ENCODE data around the gene TTLL8. TPM values are rescaled to one million over a fixed set of nuclear protein-coding genes. Genes with fewer than 3 reads are reported as not detected.
A peak's percentile ranks its signal among the peaks of the same experiment; 100 is the strongest.
"Not testable (repeated sequence)": the region's sequence is repeated elsewhere in the genome, so short reads cannot be mapped to it uniquely, and the experiment has no call there.

The TTLL8 gene
- total RNA-seq, 1 donor from 2014 or later = not detected

- Mint-ChIP-seq H3K4me3 (ENCODE audit: low read depth) (no peak overlapping the region), H3K27ac (no peak overlapping the region), H3K27me3 (ENCODE audit: low read depth) (peaks cover 11% of the 10 kb centered on the region), H3K4me1 (ENCODE audit: low read depth) (peaks cover 9% of the 10 kb centered on the region), H3K9me3 (peaks cover 9% of the 10 kb centered on the region), H3K36me3 (ENCODE audit: low read depth) (peaks cover 13% of the 10 kb centered on the region)
- DNase-seq (ENCODE audit: low spot score) = no peak
- intact Hi-C loops (cut with micrococcal nuclease) = no loop called here
These were observed 30.0 kb upstream of the TTLL8 start for GRCh38 chr22:50088096-50088495.

- Mint-ChIP-seq H3K4me3 (ENCODE audit: low read depth) (no peak overlapping the region), H3K4me1 (ENCODE audit: low read depth) (peaks cover 9% of the 10 kb centered on the region), H3K27ac (no peak overlapping the region), H3K36me3 (ENCODE audit: low read depth) (peaks cover 13% of the 10 kb centered on the region), H3K9me3 (peaks cover 9% of the 10 kb centered on the region), H3K27me3 (ENCODE audit: low read depth) (peaks cover 11% of the 10 kb centered on the region)
- intact Hi-C loops (cut with micrococcal nuclease) = no loop called here
- DNase-seq (ENCODE audit: low spot score) = no peak
These were observed 29.5 kb upstream of the TTLL8 start for GRCh38 chr22:50087646-50088045.

GRCh38 chr22:50086975-50087374 is 28.9 kb upstream of the TTLL8 start:
- H3K4me1 Mint-ChIP-seq (ENCODE audit: low read depth); H3K4me3 Mint-ChIP-seq (ENCODE audit: low read depth); H3K27ac Mint-ChIP-seq; DNase-seq (ENCODE audit: low spot score); H3K9me3 Mint-ChIP-seq; intact Hi-C loops (cut with micrococcal nuclease): not testable (repeated sequence)
- Mint-ChIP-seq H3K36me3 (ENCODE audit: low read depth) (peaks cover 13% of the 10 kb centered on the region), H3K27me3 (ENCODE audit: low read depth) (peaks cover 11% of the 10 kb centered on the region)

GRCh38 chr22:50086526-50086925 is 28.4 kb upstream of the TTLL8 start:
- peaks cover 9% of the 10 kb centered on the region for H3K9me3 Mint-ChIP-seq
- peaks cover 9% of the 10 kb centered on the region for H3K4me1 Mint-ChIP-seq (ENCODE audit: low read depth)
- peaks cover 13% of the 10 kb centered on the region for H3K36me3 Mint-ChIP-seq (ENCODE audit: low read depth)
- H3K27me3 Mint-ChIP-seq (ENCODE audit: low read depth) = peaks cover 11% of the 10 kb centered on the region
- intact Hi-C loops (cut with micrococcal nuclease) = no loop called here
- H3K27ac Mint-ChIP-seq = no peak overlapping the region
- DNase-seq (ENCODE audit: low spot score) = no peak
- no peak overlapping the region for H3K4me3 Mint-ChIP-seq (ENCODE audit: low read depth)

GRCh38 chr22:50085211-50085972 is 27.3 kb upstream of the TTLL8 start, which contains the start of gene MLC1:
Gene MLC1 (minus strand): TSS chr22:50085426. CDS start chr22:50084902, 524 bp downstream.
- no peak for DNase-seq (ENCODE audit: low spot score)
- Mint-ChIP-seq H3K4me1 (ENCODE audit: low read depth) (peaks cover 9% of the 10 kb centered on the region), H3K4me3 (ENCODE audit: low read depth) (peak within 1 kb of the TSS; percentile 65), H3K36me3 (ENCODE audit: low read depth) (peaks cover 13% of the 10 kb centered on the region), H3K27me3 (ENCODE audit: low read depth) (peaks cover 11% of the 10 kb centered on the region), H3K9me3 (peaks cover 6% of the 10 kb centered on the region), H3K27ac (no peak within 1 kb of the TSS)
- intact Hi-C loops (cut with micrococcal nuclease) = no loop called here

GRCh38 chr22:50084614-50085021 is 26.5 kb upstream of the TTLL8 start:
- H3K36me3 Mint-ChIP-seq (ENCODE audit: low read depth) = peaks cover 13% of the 10 kb centered on the region

GRCh38 chr22:50084080-50084477 is 26.0 kb upstream of the TTLL8 start:
- H3K4me3 Mint-ChIP-seq (ENCODE audit: low read depth) = no peak overlapping the region
- no peak for DNase-seq (ENCODE audit: low spot score)
- intact Hi-C loops (cut with micrococcal nuclease) = no loop called here
- peaks cover 13% of the 10 kb centered on the region for H3K36me3 Mint-ChIP-seq (ENCODE audit: low read depth)
- peaks cover 11% of the 10 kb centered on the region for H3K27me3 Mint-ChIP-seq (ENCODE audit: low read depth)
- peaks cover 4% of the 10 kb centered on the region for H3K9me3 Mint-ChIP-seq
- peaks cover 9% of the 10 kb centered on the region for H3K4me1 Mint-ChIP-seq (ENCODE audit: low read depth)
- no peak overlapping the region for H3K27ac Mint-ChIP-seq

More at GRCh38 chr22:50084614-50085021, 26.5 kb upstream of the TTLL8 start:
- no peak overlapping the region for H3K27ac Mint-ChIP-seq
- intact Hi-C loops (cut with micrococcal nuclease) = no loop called here
- H3K27me3 Mint-ChIP-seq (ENCODE audit: low read depth) = peaks cover 11% of the 10 kb centered on the region
- H3K4me1 Mint-ChIP-seq (ENCODE audit: low read depth) = peaks cover 9% of the 10 kb centered on the region
- DNase-seq (ENCODE audit: low spot score) = no peak
- H3K4me3 Mint-ChIP-seq (ENCODE audit: low read depth) = no peak overlapping the region
- peaks cover 4% of the 10 kb centered on the region for H3K9me3 Mint-ChIP-seq

GRCh38 chr22:50083462-50084079 is 25.5 kb upstream of the TTLL8 start:
- no peak for DNase-seq (ENCODE audit: low spot score)
- Mint-ChIP-seq H3K27me3 (ENCODE audit: low read depth) (peaks cover 11% of the 10 kb centered on the region), H3K9me3 (peaks cover 4% of the 10 kb centered on the region), H3K27ac (no peak overlapping the region), H3K4me3 (ENCODE audit: low read depth) (no peak overlapping the region), H3K4me1 (ENCODE audit: low read depth) (peaks cover 9% of the 10 kb centered on the region), H3K36me3 (ENCODE audit: low read depth) (peaks cover 13% of the 10 kb centered on the region)
- intact Hi-C loops (cut with micrococcal nuclease) = no loop called here

- H3K27me3 Mint-ChIP-seq (ENCODE audit: low read depth) = peaks cover 11% of the 10 kb centered on the region
- no peak overlapping the region for H3K27ac Mint-ChIP-seq
- peaks cover 13% of the 10 kb centered on the region for H3K36me3 Mint-ChIP-seq (ENCODE audit: low read depth)
- no peak overlapping the region for H3K4me3 Mint-ChIP-seq (ENCODE audit: low read depth)
- peaks cover 4% of the 10 kb centered on the region for H3K9me3 Mint-ChIP-seq
- intact Hi-C loops (cut with micrococcal nuclease) = no loop called here
- H3K4me1 Mint-ChIP-seq (ENCODE audit: low read depth) = peaks cover 9% of the 10 kb centered on the region
- DNase-seq (ENCODE audit: low spot score) = no peak
These were observed 24.9 kb upstream of the TTLL8 start for GRCh38 chr22:50082961-50083461.

GRCh38 chr22:50082197-50082715 is 24.2 kb upstream of the TTLL8 start:
- intact Hi-C loops (cut with micrococcal nuclease) = no loop called here
- H3K27ac Mint-ChIP-seq = no peak overlapping the region
- H3K9me3 Mint-ChIP-seq = peaks cover 4% of the 10 kb centered on the region
- peaks cover 9% of the 10 kb centered on the region for H3K4me1 Mint-ChIP-seq (ENCODE audit: low read depth)
- H3K4me3 Mint-ChIP-seq (ENCODE audit: low read depth) = no peak overlapping the region
- DNase-seq (ENCODE audit: low spot score) = no peak
- H3K27me3 Mint-ChIP-seq (ENCODE audit: low read depth) = peaks cover 11% of the 10 kb centered on the region
- H3K36me3 Mint-ChIP-seq (ENCODE audit: low read depth) = peaks cover 11% of the 10 kb centered on the region

- Mint-ChIP-seq H3K36me3 (ENCODE audit: low read depth) (peaks cover 4% of the 10 kb centered on the region), H3K27ac (no peak overlapping the region), H3K4me3 (ENCODE audit: low read depth) (no peak overlapping the region), H3K27me3 (ENCODE audit: low read depth) (peaks cover 10% of the 10 kb centered on the region), H3K9me3 (peaks cover 4% of the 10 kb centered on the region), H3K4me1 (ENCODE audit: low read depth) (peaks cover 9% of the 10 kb centered on the region)
- intact Hi-C loops (cut with micrococcal nuclease) = no loop called here
- DNase-seq (ENCODE audit: low spot score) = no peak
These were observed 23.5 kb upstream of the TTLL8 start for GRCh38 chr22:50081426-50082196.

GRCh38 chr22:50080077-50080465 is 22.0 kb upstream of the TTLL8 start:
- DNase-seq (ENCODE audit: low spot score) = no peak
- peaks cover 2% of the 10 kb centered on the region for H3K4me1 Mint-ChIP-seq (ENCODE audit: low read depth)
- intact Hi-C loops (cut with micrococcal nuclease) = no loop called here
- H3K36me3 Mint-ChIP-seq (ENCODE audit: low read depth) = peaks cover under 1% of the 10 kb centered on the region
- no peak overlapping the region for H3K27ac Mint-ChIP-seq
- H3K27me3 Mint-ChIP-seq (ENCODE audit: low read depth) = peaks cover 5% of the 10 kb centered on the region
- no peak overlapping the region for H3K4me3 Mint-ChIP-seq (ENCODE audit: low read depth)
- peaks cover under 1% of the 10 kb centered on the region for H3K9me3 Mint-ChIP-seq
